BJ (cell line): Measurements from ENCODE around the gene IRX4. TPM values are rescaled to one million over a fixed set of nuclear protein-coding genes. Genes with fewer than 3 reads are reported as not detected.

Source experiments
- CTCF ChIA-PET: fragments of 350-600 bp; formaldehyde crosslinking; extraction: SDS; loops from one replicate; lab custom pipeline; 2021; ENCODE audit warnings: antibody characterized with exemption, inconsistent platforms; lab: Yijun Ruan, JAX
- POLR2A ChIA-PET: fragments of 300-600 bp; sonication (Branson Sonifier 250); formaldehyde crosslinking; extraction: SDS; loops from one replicate; lab custom pipeline; 2021; ENCODE audit warnings: antibody characterized with exemption; lab: Charles Lee
- DNase-seq: peaks from one replicate; pipeline ENCODE4 v3.0.0-alpha.2; 2011; ENCODE audit warnings: low read depth
- H3K27me3 ChIP-seq: 2 replicates; pipeline ENCODE4 v1.6.0; 2011; ENCODE audit warnings: low read length; ENCODE audit not compliant: control insufficient read depth, insufficient read depth
- H3K36me3 ChIP-seq: 2 replicates; pipeline ENCODE4 v1.5.1; 2011; ENCODE audit warnings: low read length; ENCODE audit not compliant: control insufficient read depth, insufficient read depth
- H3K4me3 ChIP-seq: 2 replicates; pipeline ENCODE4 v1.5.1; 2011; ENCODE audit warnings: low read depth, mild to moderate bottlenecking, control low read depth, low read length
- polyA plus RNA-seq: library from polyadenylated mRNA; depleted of rRNA; stranded (reverse); fragments of >200 nt; gene quantifications from 2 replicates; pipeline ENCODE4 v1.2.3, GENCODE V29; 2011
- TF ChIP-seq, protein P1 (sequence below): IDR thresholded peaks from 2 replicates; pipeline ENCODE4 v1.5.1; 2011; ENCODE audit warnings: low read depth, mild to moderate bottlenecking, control low read depth, inconsistent platforms, low read length, moderate library complexity; ENCODE audit not compliant: insufficient read depth

IRX4 gene
- polyA plus RNA-seq, 1 experiment: not detected

DNA sequence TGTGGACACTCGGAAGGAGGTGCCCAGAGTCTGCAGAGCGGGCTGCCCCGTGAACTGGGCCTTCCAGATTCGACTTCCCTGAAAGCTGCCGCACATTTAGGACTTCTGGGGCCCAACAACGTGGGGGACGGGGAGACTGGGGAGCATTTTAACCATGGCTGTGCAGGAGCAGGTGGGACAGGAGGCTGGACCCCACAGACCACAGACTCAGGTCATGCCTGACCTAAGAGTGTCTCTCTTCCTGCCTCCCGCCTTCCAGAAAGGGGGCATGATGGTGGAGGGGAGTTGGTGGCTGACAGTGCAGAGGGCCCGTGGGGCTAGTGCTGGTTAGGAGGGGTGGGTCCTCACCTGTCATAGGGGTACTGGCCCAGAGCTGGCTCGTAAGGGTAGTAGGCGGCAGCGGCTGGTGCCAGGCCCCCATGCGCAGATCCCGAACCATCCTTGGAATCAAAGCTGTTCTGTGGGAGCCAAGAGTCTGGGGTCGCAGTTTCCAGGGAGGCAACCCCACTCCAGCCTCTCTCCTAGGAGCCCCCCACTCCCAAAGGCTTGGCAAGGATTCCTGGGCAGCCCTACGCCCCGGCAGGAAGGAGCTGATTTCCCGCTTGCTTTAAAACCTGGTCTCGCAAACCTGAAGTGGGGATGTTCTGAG lies 2.2 kb downstream of the IRX4 start:
- Histone ChIP-seq H3K27me3 (peaks cover 58% of the 10 kb centered on the region), H3K4me3 (no peak overlapping the region), H3K36me3 (no peaks in the 10 kb centered on the region)
- CTCF ChIA-PET: no interaction called here
- TF ChIP-seq, protein P1, sequence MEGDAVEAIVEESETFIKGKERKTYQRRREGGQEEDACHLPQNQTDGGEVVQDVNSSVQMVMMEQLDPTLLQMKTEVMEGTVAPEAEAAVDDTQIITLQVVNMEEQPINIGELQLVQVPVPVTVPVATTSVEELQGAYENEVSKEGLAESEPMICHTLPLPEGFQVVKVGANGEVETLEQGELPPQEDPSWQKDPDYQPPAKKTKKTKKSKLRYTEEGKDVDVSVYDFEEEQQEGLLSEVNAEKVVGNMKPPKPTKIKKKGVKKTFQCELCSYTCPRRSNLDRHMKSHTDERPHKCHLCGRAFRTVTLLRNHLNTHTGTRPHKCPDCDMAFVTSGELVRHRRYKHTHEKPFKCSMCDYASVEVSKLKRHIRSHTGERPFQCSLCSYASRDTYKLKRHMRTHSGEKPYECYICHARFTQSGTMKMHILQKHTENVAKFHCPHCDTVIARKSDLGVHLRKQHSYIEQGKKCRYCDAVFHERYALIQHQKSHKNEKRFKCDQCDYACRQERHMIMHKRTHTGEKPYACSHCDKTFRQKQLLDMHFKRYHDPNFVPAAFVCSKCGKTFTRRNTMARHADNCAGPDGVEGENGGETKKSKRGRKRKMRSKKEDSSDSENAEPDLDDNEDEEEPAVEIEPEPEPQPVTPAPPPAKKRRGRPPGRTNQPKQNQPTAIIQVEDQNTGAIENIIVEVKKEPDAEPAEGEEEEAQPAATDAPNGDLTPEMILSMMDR: no peak
- DNase-seq: no peak
- POLR2A ChIA-PET: no interaction called here

DNA sequence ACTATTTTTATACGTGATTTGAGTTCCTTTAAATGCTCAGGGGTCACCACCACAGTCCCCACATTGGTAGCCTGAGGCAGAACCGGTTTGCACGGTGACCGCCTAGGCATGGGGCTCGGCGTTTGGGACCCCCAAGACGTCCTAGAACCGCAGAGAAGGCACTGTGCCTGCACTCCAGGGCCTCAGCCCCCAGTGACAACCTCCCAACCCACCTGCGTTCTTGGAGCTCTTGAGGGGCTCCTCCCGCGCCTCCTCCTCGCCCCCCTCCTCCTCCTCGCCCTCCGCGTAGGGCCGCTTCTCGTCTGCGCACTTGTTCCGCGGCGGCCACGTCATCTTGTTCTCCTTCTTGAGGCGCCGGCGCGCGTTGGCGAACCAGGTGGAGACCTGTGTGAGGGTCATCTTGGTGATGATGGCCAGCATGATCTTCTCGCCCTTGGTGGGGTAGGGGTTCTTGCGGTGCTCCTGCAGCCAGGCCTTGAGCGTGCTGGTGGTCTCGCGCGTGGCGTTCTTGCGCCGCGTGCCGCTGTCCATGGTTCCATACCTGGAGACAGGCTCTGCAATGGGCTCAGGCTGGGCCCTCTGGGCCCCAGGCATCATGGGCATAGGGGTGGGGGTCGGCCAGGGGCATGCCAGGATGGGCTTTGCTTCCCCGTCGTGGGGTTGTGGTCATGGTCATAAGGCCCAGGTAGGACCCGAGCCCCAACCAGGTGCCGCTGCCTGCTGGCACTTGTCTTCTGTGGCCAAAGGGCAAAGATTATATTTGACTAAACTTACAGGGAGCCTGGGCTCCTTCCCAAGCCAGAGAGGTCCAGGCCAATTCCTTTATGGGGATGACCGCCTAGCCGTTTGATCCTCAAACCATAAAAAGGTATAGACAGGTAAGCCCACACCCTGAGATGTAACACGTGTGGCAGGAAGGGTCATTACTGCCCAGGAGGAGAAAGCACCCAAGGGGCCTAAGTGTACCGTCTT lies 3.1 kb downstream of the IRX4 start:
- TF ChIP-seq, protein P1: no peak
- Histone ChIP-seq H3K27me3 (peaks cover 60% of the 10 kb centered on the region), H3K4me3 (no peak overlapping the region), H3K36me3 (no peaks in the 10 kb centered on the region)
- no peak for DNase-seq
- CTCF ChIA-PET: no interaction called here
- POLR2A ChIA-PET: no interaction called here

DNA sequence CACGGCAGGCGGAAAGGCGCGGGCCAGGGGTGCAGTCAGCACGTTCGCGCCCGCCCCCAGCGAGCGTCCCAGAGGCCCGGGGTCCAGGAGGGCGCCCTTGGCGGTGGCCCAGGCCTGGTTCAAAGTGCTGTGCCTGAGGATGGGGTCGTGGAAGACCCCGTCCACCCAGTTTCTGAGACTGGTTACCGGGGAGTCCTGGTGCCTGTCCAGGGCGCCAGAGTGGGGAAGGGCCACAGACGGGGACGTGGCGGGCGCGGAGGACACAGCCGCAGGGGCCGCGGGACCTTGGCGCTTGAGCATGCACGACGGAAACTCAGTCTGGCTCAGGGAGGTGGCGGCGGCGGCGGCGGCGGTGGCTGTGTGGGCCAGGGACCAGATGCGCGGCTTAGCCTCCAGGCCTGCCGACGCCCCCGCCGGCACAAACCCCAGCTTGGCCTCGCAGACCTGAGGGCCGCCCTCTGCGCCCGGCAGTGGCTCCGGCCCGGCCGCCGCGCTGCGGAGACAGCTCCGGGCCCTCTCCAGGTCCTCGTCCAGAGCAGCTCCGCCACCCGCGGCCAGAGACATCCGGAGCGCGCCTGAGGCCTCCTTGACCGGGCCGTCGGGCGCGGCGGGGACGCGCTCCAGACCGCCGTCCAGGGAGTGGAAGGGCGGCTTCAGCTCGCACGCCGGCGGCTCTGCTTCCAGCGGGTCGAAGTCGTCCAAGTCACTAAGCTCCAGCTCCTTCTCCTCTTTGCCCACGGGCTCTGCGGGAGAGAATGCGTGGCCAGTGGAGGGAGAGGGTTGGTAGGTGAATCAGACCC lies 4.5 kb downstream of the IRX4 start:
- DNase-seq: no peak
- H3K27me3 ChIP-seq: peaks cover 57% of the 10 kb centered on the region
- H3K4me3 ChIP-seq: no peak overlapping the region
- TF ChIP-seq, protein P1: no peak
- CTCF ChIA-PET: no interaction called here
- H3K36me3 ChIP-seq: no peaks in the 10 kb centered on the region
- POLR2A ChIA-PET: no interaction called here

DNA sequence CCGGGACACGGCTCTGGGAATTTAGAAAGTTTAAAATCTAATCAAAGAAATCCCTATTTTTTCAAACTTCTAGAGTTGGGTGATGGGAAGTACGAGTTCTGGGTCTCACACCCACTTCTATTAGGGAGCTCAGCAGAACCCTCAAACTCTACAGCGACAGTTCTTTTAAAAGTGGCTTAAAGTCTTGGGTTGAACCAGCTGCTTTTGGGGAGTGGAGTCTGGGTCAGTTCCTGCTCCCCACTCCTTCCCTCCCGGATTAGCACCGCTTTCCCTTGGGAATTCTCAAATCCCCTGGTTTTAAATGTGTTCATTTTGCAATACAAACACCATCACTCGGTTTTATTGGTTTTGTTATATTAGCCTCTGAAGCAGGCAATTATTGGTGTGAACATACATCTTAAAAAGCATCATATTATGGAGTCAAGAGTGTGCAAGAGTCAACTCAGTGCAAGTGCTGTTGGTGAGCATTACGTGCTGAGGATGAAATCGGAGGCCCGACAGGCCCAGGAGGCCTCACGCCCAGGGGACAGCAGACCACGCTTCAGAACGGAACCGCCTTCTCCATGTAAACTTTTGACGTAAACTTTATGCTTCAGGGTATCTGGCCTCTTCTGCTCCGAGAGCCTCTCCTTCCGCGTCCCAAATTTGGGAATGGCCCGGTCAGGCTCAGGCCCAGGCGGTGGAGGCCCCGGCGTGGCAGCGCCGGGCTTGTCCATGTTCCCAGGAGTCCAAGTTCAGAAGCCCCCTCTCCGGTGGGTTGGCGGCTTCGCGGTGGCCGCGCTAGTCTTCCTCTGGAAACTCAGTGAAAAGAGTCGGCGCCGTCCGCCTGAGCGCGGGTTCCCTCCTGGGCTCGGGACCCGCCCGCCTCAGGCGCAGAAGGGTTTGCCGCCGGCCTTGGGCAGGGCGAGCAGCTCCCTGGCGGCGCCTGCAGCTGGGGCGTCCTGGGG lies 5.3 kb downstream of the IRX4 start:
- POLR2A ChIA-PET: no interaction called here

More for the DNA sequence above, 5.3 kb downstream of the IRX4 start:
- peaks cover 63% of the 10 kb centered on the region for H3K27me3 ChIP-seq
- no peak overlapping the region for H3K4me3 ChIP-seq
- no peak for DNase-seq
- TF ChIP-seq, protein P1: no peak
- CTCF ChIA-PET: no interaction called here
- H3K36me3 ChIP-seq: no peaks in the 10 kb centered on the region
